Measurements from ENCODE around the gene FBXO38. TPM values are rescaled to one million over a fixed set of nuclear protein-coding genes. Genes with fewer than 3 reads are reported as not detected.
"Not testable (repeated sequence)": the region's sequence is repeated elsewhere in the genome, so short reads cannot be mapped to it uniquely, and the experiment has no call there.

Gene FBXO38
- total RNA-seq, 1 donor from 2014 or later, result 38.2 TPM

DNA sequence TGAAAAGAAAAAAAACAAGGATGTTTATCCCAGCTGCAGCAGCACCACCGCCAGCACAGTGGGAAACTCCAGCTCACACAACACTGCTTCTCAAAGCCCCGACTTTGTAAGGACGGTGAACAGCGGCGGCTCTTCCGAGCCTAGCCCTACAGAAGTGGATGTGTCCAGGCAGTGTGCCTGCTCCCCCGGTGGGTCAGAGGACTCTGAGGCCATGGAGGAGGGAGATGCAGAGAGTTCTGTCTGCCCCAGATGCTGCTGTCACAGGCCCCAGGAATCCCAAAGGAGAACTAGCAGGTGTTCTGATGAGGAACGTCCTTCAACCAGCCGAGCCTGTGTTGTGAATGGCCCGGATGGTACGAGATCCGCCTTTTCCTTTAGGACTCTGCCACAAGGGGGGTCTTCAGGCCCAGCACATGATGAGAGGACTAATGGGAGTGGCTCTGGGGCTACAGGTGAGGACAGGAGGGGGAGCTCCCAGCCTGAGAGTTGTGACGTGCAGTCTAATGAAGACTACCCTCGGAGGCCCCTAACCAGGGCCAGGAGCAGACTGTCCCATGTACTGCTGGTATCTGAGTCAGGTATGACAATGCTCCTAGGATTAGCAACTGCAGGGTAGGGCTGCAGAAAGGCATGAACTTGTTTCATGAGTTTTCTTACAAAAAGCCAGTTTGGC lies 43.7 kb downstream of the FBXO38 start:
- no peak for DNase-seq (ENCODE audit: extremely low read depth, low read depth, low spot score)

DNA sequence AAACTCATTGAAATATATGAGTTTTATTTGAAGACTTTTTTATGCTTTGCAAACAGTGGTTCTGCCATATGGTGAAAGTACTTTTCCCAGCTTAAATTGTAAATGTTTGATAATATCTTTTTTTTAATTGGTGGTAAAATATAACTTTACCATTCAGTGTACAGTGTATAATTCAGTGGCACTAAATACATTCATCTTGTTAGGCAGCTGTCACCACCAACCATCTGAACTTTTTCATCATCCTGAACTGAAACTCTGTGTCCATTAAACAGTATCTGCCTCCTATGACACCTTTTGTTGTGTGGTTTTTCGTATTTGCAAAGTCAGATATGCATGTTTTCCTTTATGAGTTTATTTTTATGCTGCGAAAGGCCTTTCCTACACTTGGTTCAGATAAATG lies 45.1 kb downstream of the FBXO38 start:
- no peak for DNase-seq (ENCODE audit: extremely low read depth, low read depth, low spot score)

- no peak for DNase-seq (ENCODE audit: extremely low read depth, low read depth, low spot score)
These were observed 50.1 kb downstream of the FBXO38 start for GRCh38 chr5:148433826-148434225.

DNA sequence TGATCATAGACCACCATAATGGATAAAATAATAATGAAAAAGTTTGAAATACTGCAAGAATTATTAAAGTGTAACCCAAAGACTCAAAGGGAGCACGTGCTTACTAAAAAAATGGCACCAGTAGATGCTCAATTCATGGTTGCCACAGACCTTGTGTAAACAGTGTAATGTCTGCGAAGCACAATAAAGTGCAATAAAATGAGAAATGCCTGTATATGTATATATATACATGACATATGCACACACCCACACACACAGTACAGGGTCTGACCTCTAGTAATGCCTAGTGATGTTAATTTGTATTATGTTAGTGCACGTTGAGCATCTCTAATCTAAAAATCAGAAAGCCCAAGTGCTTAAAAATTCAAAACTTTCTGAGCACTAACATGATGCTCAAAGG lies 52.3 kb downstream of the FBXO38 start:
- DNase-seq (ENCODE audit: extremely low read depth, low read depth, low spot score), result no peak

GRCh38 chr5:148437249-148437648 lies 53.5 kb downstream of the FBXO38 start:
- DNase-seq (ENCODE audit: extremely low read depth, low read depth, low spot score), result no peak

GRCh38 chr5:148438933-148439332 lies 55.2 kb downstream of the FBXO38 start:
- DNase-seq (ENCODE audit: extremely low read depth, low read depth, low spot score), result no peak

DNA sequence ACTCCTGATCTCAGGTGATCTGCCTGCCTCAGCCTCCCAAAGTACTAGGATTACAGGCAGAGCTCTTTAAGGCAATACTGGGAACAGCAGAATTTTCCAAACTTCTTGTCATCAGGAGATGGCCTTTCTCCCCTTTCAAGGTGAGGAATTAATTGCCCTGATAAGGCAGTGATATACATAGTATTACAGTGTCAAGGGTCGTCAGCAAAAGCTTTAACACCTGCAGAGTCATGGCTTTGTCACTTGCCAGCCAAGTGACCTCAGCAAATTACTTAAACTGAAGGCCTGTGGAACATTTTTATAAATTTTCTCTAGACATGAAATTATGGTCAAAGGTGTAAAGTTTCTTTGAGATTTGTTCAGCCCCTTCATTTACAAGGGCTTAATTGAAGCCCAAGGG lies 59.5 kb downstream of the FBXO38 start:
- DNase-seq (ENCODE audit: extremely low read depth, low read depth, low spot score), result no peak

- peak; percentile 50 for DNase-seq (ENCODE audit: extremely low read depth, low read depth, low spot score)
These were observed 60.2 kb downstream of the FBXO38 start for GRCh38 chr5:148443998-148444397.

DNA sequence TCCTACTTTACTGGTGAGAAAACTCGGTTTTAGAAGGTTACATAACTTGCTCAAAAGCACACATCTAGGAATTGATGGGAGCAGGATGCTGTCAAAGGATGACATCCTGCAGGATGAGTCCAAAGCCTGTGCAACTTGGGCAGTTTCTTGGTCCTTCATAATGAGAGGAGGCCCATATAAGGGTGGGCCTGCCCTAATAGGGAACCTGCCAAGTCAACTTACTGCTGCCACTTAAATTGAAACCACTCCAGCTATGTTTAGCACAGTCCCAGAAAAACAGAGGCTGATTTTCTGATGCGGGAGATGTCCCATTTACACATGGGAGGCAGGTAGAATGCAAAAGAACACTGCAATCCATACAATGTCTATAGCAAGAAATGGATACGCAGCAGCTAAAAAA lies 61.8 kb downstream of the FBXO38 start:
- no peak for DNase-seq (ENCODE audit: extremely low read depth, low read depth, low spot score)

DNA sequence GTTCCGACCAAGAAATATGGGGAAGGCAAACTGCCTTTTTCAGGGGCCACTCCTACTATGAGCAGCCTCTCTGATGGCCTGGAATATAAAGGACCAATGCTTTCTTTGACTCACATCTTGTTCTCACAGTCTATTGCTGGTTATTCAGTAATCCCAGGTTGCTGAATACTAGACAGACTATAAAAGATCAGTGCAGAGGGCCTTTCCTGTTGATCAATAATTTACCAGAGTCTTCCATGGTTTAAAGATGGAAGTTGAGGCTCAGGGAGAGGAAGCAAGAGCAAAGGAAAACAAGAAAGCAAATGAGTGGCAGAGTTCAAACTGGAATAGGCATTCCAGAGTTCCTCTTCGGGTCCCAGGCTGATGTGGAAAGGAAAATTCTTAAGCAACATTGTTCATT lies 62.9 kb downstream of the FBXO38 start:
- DNase-seq (ENCODE audit: extremely low read depth, low read depth, low spot score), result no peak

DNA sequence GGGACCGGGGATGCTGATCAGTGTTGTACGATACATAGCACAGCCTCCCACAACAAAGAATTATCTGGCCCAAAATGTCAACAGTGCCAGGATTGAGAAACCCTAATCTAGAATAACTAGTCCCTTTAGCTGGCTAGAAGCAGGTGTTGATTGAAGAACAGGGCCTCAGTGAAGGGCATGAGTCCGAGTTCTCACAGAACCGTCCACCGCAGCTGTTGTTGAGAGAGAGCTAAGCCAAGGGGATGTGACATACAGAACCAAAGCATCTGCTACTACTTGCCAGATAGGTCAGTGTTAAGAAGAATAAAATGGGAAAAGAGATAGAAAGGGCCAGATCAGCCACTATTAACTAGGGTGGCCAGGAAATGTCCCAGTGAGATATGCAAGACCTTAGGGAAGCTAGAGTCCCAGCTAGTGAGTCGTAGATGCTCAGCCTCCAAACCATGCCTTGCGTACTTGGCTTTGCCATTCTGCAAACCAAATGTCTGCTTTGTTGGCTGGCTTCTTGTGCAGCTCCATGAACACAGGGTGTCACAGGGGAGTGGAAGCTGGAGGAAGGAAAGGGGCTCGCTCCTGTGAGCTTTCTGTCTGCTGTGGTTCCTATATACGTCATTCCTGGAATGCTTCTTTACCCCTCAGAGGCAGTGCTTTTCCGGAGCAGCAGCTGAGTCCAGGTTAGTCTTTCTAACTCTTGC lies 68.9 kb downstream of the FBXO38 start:
- no peak for DNase-seq (ENCODE audit: extremely low read depth, low read depth, low spot score)

GRCh38 chr5:148454576-148454975 lies 70.8 kb downstream of the FBXO38 start:
- DNase-seq (ENCODE audit: extremely low read depth, low read depth, low spot score), result no peak

DNA sequence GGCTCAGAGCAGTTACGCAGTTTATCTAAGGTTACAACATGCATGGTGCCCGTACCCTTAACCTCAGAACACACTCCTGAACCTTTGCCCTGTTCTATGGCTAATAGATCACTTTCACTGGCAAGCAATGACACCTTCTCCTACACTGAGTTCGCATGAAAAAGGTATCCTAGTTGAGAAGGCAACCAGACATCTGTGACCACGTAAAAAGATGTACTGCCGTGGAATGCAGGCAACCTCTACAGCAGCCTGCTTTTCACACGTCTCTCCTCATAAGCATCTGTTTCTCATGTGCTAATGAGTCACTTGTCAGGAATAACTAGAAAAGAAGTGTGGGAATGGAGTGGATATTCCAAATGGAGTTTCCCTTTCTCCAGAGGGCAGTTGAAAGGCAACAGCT lies 71.4 kb downstream of the FBXO38 start:
- DNase-seq (ENCODE audit: extremely low read depth, low read depth, low spot score), result no peak

DNA sequence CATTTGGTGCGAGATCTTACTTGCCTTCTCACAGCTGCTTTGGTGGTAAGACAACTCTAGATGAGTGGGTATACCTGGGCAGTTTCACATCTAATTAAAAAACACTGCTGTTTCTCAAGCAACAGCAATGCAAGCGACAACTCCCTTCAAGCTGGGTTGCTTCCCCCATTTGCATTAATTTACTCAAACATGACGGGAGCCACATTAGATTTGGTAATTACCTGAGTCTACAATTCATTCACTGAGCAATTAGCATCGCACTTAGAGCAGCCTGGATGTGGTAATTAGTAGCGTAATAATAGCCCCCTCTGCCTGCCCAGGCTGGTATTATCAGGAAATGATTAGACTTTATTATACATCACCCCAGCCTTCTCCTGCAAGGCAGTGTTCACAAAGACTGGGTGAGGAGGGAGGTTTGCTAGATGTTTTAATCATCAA lies 73.4 kb downstream of the FBXO38 start:
- no peak for DNase-seq (ENCODE audit: extremely low read depth, low read depth, low spot score)

GRCh38 chr5:148458036-148458888 lies 74.5 kb downstream of the FBXO38 start:
- DNase-seq (ENCODE audit: extremely low read depth, low read depth, low spot score), result no peak

DNA sequence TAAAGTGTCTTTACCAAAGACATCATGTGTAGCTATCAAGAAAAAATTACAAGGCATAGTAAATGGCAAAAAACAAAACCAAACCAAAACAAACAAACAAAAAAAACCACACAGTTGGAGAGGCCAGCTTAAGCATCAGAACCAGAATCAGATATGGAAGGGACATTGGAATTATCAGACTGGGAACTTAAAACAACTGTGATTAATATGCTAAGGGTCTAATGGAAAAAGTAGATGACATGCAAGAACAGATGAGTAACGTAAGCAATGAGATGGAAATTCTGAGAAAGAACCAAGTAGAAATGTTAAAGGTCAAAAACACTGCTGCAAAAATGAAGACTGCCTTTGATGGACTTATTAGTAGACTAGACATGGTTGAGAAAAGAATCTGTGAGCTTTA lies 75.9 kb downstream of the FBXO38 start:
- no peak for DNase-seq (ENCODE audit: extremely low read depth, low read depth, low spot score)

GRCh38 chr5:148465381-148466235 lies 81.8 kb downstream of the FBXO38 start:
- no peak for DNase-seq (ENCODE audit: extremely low read depth, low read depth, low spot score)

DNA sequence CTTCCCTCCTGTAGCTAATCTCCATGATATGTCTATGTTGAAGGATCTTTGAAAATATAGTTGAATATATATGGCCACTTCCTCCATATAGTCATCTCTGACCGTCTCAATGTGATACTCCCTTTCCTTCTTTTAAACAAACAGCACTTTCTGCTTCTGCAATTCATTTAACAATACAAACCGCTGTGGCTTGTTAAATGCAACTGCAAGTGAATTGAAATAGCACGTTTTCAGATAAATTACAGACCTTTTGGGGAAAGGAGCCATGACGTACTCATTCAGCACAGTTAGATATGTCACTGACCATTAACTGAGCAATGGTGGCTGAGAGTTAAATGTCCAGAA lies 82.5 kb downstream of the FBXO38 start:
- no peak for DNase-seq (ENCODE audit: extremely low read depth, low read depth, low spot score)

DNA sequence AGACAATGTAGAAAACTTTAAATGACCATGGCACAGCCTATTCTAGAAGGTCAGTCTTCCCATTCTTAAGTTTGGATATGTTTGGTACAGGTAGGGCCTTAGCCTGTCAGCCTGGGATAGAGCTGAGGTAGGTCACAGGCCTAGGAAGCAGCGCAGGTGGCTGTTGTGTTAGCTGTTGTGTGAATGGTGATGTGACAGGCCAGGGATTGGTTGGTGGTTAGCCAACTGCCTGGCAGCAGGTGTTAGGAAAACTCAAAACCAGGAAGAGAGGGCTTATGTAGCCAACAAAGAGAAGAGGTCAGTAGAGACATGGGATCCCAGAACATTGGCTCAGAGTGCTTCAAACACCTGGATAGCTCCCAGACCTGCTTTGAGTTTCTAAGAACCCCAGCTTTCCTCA lies 84.2 kb downstream of the FBXO38 start:
- no peak for DNase-seq (ENCODE audit: extremely low read depth, low read depth, low spot score)

DNA sequence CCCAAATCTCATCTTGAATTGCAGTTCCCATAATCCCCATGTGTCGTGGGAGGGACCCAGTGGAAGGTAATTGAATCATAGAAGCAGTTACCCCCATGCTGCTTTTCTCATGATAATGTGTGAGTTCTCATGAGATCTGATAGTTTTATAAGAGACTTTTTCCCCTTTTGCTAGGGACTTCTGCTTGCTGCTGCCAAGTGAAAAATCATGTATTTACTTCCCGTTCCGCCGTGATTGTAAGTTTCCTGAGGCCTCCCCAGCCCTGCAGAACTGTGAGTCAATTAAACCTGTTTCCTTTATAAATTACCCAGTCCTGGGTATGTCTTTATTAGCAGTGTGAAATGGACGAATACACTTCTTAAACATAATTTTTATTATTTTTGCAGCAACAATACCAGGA lies 85.0 kb downstream of the FBXO38 start:
- not testable (repeated sequence) for DNase-seq (ENCODE audit: extremely low read depth, low read depth, low spot score)

DNA sequence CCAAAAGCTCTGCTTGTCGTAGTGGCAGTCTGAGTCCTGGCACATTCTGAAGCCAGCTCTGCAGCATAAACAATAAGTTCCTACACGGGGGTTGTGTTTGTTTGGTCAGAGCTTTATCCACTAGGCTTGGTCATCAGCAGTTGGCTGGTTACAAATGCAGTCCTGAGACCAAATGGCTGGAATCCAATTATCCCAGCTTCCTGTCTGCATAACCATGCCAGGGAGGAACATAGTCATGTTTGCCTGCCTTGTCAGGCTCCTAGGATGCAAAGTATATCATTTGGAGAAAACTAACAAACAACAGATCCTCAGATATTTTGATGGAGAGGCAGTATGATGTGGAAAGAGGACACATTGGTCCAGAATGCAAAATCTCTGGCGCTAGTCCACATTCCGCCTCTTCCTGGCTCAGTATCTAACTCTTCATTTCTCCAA lies 85.8 kb downstream of the FBXO38 start:
- DNase-seq (ENCODE audit: extremely low read depth, low read depth, low spot score), result peak; percentile 87
